HG03432 (cell line): ENCODE measurements around the gene KRTAP5-5.
"Not testable (repeated sequence)": the region's sequence is repeated elsewhere in the genome, so short reads cannot be mapped to it uniquely, and the experiment has no call there.

Source experiments
- ATAC-seq: cut with Tn5 transposase; IDR thresholded peaks from one replicate; pipeline ENCODE4 v1.9.1; 2021; ENCODE audit warnings: mild to moderate bottlenecking, moderate library complexity; ENCODE audit not compliant: unreplicated experiment

Gene KRTAP5-5, protein sequence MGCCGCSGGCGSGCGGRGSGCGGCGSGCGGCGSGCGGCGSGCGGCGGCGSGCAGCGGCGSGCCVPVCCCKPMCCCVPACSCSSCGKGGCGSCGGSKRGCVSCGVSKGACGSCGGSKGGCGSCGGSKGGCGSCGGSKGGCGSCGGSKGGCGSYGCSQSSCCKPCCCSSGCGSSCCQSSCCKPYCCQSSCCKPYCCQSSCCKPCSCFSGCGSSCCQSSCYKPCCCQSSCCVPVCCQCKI

GRCh38 chr11:1629326-1630185 is at the start of gene KRTAP5-5:
Gene KRTAP5-5, plus strand, starts transcription at chr11:1629775. Its CDS starts 66 bp downstream, at chr11:1629841.
- no peak for ATAC-seq

DNA sequence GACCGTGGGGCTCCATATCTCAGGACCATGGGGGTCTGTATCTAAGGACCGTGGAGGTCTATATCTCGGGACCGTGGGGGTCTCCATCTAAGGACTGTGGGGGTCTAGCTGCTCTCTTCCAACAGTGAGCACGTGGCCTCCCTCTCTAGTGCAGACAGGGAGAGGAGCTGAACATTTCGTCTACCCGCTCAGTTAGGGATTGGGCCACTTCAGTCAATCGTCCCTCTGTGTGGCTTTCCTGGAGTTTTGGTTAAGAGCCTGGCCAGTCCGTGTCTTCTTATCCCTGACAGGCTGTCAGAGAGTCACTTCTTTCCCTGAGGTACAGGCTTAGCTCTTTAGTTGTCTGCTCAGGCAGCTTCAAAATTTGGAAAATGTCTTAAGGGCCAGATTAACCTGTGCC is 47.6 kb upstream of the KRTAP5-5 start:
- ATAC-seq, result no peak

DNA sequence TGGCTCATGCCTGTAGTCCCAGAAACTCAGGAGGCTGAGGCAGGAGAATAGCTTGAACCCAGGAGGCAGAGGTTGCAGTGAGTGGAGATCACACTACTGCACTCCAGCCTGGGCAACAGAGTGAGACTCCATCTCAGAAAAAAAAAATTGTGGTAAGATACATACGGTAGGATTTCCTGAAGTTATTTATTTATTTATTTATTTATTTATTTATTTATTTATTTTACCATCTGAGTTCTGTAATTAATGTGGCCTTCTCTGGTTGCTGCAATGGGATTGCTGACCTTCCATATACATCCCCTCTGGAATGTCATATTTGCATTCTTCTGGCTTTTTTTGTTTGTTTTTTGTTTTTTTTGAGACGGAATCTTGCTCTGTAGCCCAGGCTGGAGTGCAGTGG is 46.7 kb upstream of the KRTAP5-5 start:
- ATAC-seq, result not testable (repeated sequence)

DNA sequence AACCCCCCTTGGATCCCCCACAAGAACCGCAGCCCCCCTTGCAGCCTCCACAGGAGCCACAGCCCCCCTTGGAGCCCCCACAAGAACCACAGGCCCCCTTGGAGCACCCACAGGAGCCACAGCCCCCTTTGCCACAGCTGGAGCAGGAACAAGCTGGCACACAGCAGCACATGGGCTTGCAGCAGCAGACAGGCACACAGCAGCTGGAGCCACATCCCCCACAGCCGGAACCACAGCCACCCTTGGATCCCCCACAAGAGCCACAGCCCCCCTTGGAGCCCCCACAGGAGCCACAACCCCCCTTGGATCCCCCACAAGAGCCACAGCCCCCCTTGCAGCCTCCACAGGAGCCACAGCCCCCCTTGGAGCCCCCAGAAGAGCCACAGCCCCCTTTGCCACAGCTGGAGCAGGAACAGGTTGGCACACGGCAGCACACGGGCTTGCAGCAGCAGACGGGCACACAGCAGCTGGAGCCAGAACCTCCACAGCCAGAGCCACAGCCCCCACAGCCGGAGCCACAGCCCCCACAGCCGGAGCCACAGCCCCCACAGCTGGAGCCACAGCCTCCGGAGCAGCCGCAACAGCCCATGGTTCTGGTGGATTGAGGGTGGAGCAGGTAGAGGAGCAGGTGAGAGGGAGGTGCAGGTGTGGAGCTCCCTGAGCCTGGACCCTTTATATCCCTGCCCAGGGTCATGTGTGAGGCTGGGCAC is 44.8 kb upstream of the KRTAP5-5 start, which contains the start of gene KRTAP5-1:
KRTAP5-1 (minus strand) TSS at position 623 of the 710 bp plus-strand sequence; CDS start at position 589, 34 bp downstream.
- ATAC-seq, result not testable (repeated sequence)

DNA sequence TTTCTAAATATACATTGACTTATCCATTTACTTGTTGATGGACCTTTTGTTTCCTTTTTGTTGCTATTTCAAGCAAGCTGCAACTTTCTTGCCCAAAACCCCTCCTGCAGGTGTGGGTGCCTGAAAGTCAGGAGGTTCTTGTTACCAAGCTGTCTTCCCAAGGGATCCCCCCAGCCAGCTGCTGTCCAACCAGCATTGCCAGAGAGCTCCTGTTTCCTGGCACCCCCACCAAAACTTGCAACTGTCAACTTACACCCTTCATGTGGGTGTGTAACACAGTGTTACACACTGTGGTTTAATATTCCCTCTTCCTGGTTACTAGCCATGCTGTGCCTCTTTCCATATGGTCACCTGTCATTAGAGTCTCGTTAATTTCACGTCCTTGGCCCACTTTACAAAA is 42.9 kb upstream of the KRTAP5-5 start:
- no peak for ATAC-seq

DNA sequence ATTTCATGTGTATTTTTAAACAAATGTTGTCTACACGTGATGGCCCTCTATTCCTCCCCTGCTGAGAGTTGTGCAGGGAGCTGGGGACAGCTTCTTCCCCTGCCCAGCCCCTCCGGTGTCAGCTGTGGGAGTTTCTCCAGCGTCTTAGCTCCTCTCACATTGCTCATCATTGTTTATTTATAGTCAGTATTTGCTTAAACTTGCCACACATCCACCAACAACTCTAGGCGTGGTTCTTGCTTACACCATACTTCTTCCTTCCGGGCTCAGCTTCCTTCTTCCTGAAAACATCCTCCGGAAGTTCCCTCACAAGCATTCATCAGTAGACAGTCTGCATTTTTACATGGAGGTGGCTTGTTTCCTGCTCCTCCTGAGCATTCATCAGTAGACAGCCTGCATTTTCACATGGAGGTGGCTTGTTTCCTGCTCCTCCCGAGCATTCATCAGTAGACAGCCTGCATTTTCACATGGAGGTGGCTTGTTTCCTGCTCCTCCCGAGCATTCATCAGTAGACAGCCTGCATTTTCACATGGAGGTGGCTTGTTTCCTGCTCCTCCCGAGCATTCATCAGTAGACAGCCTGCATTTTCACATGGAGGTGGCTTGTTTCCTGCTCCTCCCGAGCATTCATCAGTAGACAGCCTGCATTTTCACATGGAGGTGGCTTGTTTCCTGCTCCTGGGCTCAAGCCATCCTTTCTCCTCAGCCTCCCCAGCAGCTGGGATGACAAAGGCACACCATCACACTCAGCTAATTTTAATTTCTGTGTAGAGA is 40.2 kb upstream of the KRTAP5-5 start:
- not testable (repeated sequence) for ATAC-seq

- no peak for ATAC-seq
These were observed 39.6 kb upstream of the KRTAP5-5 start for GRCh38 chr11:1589996-1590395.

- no peak for ATAC-seq
These were observed 36.9 kb upstream of the KRTAP5-5 start for GRCh38 chr11:1592628-1593027.

DNA sequence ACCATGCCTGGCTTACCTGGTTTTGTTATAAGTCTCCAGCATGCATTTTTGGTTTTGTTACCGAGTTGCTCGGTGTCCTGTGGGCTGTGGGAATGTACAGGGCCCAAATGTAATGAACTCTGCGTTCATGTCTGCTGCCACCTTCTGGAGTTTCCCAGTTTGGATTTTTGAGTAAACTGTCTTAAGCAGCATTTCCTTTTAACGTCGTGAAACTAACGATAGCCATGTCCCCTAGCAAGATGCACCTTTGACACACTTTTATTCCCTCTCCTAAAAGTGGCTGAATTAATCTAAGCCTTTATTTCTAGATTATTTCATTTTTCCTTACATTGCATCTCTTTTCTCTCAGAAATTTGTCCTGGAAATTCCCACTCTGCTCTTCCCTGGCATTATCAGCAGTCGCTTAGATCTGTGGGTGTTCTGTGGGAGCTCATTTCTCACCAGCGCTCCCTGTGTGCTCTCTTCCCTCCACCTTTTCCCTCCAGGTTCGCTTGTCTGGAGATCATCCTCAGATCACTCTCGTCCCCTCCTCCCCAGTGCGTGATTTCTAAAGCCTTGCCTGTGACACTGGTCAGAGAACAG is 33.5 kb upstream of the KRTAP5-5 start:
- not testable (repeated sequence) for ATAC-seq

- not testable (repeated sequence) for ATAC-seq
These were observed 32.9 kb upstream of the KRTAP5-5 start for GRCh38 chr11:1596576-1597121.

GRCh38 chr11:1597331-1597993 is 32.1 kb upstream of the KRTAP5-5 start:
- ATAC-seq, result no peak

DNA sequence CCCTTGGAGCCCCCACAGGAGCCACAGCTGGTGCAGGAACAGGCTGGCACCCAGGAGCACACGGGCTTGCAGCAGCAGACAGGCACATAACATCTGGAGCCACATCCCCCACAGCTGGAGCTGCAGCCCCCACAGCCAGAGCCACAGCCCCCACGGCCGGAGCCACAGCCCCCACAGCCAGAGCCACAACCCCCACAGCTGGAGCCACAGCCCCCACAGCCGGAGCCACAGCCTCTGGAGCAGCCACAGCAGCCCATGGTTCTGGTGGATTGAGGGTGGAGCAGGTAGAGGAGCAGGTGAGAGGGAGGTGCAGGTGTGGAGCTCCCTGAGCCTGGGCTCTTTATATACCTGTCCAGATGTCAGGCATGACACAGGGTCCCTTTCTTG is 31.6 kb upstream of the KRTAP5-5 start, which contains the start of gene KRTAP5-2:
KRTAP5-2 (minus strand) TSS at position 301 of the 387 bp plus-strand sequence; CDS start at position 257, 44 bp downstream.
- ATAC-seq, result no peak

GRCh38 chr11:1598406-1598805 is 31.2 kb upstream of the KRTAP5-5 start:
- not testable (repeated sequence) for ATAC-seq

- no peak for ATAC-seq
These were observed 30.8 kb upstream of the KRTAP5-5 start for GRCh38 chr11:1598816-1599215.

DNA sequence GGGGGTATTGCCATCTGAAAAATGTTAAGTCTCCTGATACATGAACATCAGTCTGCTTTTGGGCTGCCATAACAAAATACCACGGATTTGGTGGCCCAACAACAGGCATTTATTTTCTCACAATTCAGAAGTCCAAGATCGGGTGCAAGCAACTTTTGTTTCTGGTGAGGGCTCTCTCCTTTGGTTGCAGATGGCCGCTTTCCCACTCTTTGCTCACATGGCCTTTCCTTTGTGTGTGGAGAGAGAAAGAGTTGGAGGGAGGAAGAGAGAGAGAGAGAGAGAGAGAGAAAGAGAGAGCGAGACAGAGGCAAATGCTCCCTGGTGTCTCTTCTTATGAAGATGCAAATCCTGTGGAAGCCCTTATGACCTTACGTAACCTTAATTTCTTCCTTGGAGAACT is 28.9 kb upstream of the KRTAP5-5 start:
- ATAC-seq, result no peak

GRCh38 chr11:1601663-1602062 is 27.9 kb upstream of the KRTAP5-5 start:
- not testable (repeated sequence) for ATAC-seq

- no peak for ATAC-seq
These were observed 25.9 kb upstream of the KRTAP5-5 start for GRCh38 chr11:1603629-1604028.

- no peak for ATAC-seq
These were observed 25.4 kb upstream of the KRTAP5-5 start for GRCh38 chr11:1604181-1604580.

GRCh38 chr11:1604711-1605110 is 24.9 kb upstream of the KRTAP5-5 start:
- ATAC-seq, result no peak
